Activated naive CD8-positive, alpha-beta T cell treated with anti-CD3 and anti-CD28 coated beads, Interleukin-2, amount 10 ng/mL, durations not matched to agents 7 days and 5 days (primary cell): ENCODE results near the gene FARP2. TPM values are rescaled to one million over a fixed set of nuclear protein-coding genes. Genes with fewer than 3 reads are reported as not detected.
"Not testable (repeated sequence)": the region's sequence is repeated elsewhere in the genome, so short reads cannot be mapped to it uniquely, and the experiment has no call there.

Experiments
- ATAC-seq: fragments of 150-1000 bp; cut with Tn5 transposase; one replicate; pipeline ENCODE4 v1.10.0; 2021; ENCODE audit warnings: low read depth, moderate library complexity
- POLR2A ChIA-PET: fragments of 350-600 bp; sonication (Branson Sonifier 250); formaldehyde crosslinking; loops from one replicate; lab custom pipeline; 2021; ENCODE audit warnings: antibody characterized with exemption; lab: Charles Lee
- DNase-seq: peaks from one replicate; pipeline ENCODE4 v3.0.0; 2021
- H3K27ac Mint-ChIP-seq: one replicate; pipeline ENCODE4 v1.8.0; 2022; ENCODE audit warnings: mild to moderate bottlenecking, mixed read lengths
- H3K27me3 Mint-ChIP-seq: one replicate; pipeline ENCODE4 v1.8.0; 2022; ENCODE audit warnings: mild to moderate bottlenecking, moderate library complexity, mixed read lengths
- H3K36me3 Mint-ChIP-seq: one replicate; pipeline ENCODE4 v1.8.0; 2021; ENCODE audit warnings: mild to moderate bottlenecking, mixed read lengths
- H3K4me1 Mint-ChIP-seq: one replicate; pipeline ENCODE4 v1.8.0; 2021; ENCODE audit warnings: mixed read lengths
- H3K4me3 Mint-ChIP-seq: one replicate; pipeline ENCODE4 v1.8.0; 2022; ENCODE audit warnings: mild to moderate bottlenecking, moderate library complexity, mixed read lengths
- H3K9me3 Mint-ChIP-seq: one replicate; pipeline ENCODE4 v1.8.0; 2021; ENCODE audit warnings: mixed read lengths
- total RNA-seq, 2 experiments: library from RNA; stranded (reverse); gene quantifications; one replicate each; pipeline ENCODE4 v1.2.3, GENCODE V29; 2021

Gene FARP2
- total RNA-seq, 2 experiments from 2014 or later, result 17.7 to 18.3 TPM

DNA sequence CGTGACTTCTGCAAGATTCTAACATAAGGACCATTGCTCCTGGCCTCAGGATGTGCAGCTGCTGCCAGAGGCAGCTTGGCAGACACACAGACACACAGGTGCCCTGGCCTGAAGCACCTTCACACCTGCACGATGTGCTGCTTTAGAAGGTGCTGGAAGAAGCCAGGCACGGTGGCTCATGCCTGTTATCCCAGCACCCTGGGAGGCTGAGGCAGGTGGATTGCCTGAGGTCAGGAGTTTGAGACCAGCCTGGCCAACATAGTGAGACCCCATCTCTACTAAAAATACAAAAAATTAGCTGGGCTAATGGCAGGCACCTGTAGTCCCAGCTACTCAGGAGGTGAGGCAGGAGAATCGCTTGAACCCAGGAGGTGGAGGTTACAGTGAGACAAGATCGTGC, 57.4 kb downstream of the FARP2 start:
- H3K4me1 Mint-ChIP-seq, H3K27me3 Mint-ChIP-seq, H3K36me3 Mint-ChIP-seq, ATAC-seq, H3K27ac Mint-ChIP-seq, H3K4me3 Mint-ChIP-seq, H3K9me3 Mint-ChIP-seq, POLR2A ChIA-PET, DNase-seq: not testable (repeated sequence)

DNA sequence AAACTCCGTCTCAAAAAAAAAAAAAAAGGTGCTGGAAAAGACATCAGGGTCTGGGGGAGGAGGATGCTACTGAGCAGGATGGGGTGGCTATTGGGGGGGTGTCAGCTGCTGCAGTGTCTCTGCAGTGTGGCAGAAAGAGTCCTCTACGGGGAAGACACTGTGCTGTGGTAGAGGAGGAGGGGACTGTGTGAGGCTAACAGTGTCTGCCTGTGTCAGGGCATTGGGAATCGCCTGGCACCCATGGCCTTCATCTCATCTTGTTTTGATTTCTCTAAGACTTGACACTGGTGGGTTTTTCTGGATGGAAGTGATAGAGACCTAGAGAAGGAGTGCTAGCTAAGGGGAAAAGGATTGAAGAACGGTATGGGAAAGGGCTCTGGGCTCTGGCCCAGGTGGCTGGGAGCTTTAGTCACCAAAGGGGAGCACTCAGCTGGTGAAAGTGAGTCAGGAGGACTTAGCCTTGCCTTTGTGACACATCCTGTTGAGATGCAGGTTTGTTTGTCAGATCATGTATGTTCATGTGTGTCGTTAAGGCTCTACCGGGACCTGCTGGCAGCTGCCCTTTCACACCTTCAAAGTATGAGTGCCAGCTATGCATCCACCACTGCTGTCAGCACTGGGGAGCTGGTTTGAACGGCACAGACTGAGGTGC, 58.0 kb downstream of the FARP2 start:
- Mint-ChIP-seq H3K27ac (no peak overlapping the region), H3K4me1 (no peaks in the 10 kb centered on the region), H3K9me3 (no peaks in the 10 kb centered on the region), H3K4me3 (no peak overlapping the region), H3K27me3 (no peaks in the 10 kb centered on the region), H3K36me3 (peaks cover 7% of the 10 kb centered on the region)
- no peak for ATAC-seq
- POLR2A ChIA-PET, result no interaction called here
- DNase-seq, result no peak

DNA sequence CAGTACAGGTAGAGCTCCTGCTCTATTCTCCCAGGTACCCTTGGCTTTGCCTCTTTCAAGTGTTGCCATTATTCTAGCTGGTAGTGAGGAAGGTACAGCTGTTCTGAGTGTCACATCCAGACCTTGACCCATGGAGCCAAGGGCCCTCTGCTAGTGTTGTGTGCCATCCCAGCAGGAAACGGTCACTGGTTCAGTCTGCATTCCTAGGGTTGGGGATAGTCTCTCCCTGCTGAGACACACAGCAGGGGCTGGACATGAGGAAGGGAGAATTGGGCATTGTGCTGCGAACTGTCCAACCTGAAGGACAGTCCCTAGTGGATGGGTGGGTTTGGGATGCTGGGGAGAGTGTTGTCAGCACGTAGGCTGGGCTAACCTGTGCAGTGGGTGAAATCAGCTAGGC, 59.1 kb downstream of the FARP2 start:
- POLR2A ChIA-PET, result interaction anchor here (0.5 kb wide), 1 partner anchor 106 kb away, joined by 3 read pairs; no protein-coding TSS in a partner anchor
- Mint-ChIP-seq H3K27ac (no peak overlapping the region), H3K9me3 (no peaks in the 10 kb centered on the region), H3K4me3 (no peak overlapping the region), H3K4me1 (no peaks in the 10 kb centered on the region), H3K27me3 (no peaks in the 10 kb centered on the region), H3K36me3 (peaks cover 9% of the 10 kb centered on the region)
- DNase-seq (no peak), ATAC-seq (no peak)

DNA sequence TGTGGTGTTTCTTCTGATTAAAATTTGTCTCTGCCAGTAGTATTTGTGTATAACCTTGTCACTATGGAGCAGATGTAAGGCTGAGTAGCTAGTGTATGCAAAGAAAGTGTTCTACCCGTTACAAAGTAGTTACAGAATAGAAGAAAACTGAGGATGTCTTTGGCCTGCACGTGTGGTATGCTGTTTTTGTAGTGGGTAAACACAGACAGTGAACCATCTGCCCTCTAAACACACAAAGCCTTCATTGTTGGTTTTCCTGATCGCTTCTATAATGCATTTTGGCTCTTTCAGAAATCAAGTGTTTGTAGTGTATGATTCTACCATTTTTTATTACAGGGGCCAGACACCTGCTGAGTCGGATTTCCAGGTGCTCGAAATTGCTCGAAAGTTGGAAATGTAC, 61.5 kb downstream of the FARP2 start:
- POLR2A ChIA-PET, result no interaction called here
- DNase-seq (no peak), ATAC-seq (no peak)
- peaks cover 2% of the 10 kb centered on the region for H3K9me3 Mint-ChIP-seq
- H3K36me3 Mint-ChIP-seq, result peaks cover 22% of the 10 kb centered on the region
- H3K4me3 Mint-ChIP-seq, result no peak overlapping the region
- no peaks in the 10 kb centered on the region for H3K4me1 Mint-ChIP-seq
- H3K27me3 Mint-ChIP-seq, result no peaks in the 10 kb centered on the region
- H3K27ac Mint-ChIP-seq, result no peak overlapping the region

DNA sequence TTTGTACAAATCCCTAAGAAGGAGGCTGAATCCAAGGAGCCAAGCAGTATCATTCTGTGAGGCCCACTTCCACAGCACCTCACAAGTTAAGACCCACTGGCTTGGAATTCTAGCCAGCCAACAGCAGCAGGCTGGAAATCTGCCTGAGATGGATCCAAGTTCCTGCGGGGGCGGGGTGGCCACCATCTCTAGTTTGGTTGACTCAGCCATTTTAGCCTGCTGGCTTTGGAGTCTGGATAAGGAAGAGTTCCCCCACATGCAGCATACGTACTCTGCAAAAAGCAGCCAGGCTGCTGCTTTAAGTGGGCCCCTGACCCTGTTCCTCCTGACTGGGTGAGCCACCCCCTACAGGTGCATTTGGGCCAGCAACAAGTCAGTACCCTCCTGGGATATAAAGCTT, 65.2 kb downstream of the FARP2 start:
- Mint-ChIP-seq H3K36me3 (peaks cover 34% of the 10 kb centered on the region), H3K4me3 (no peak overlapping the region), H3K9me3 (peaks cover 20% of the 10 kb centered on the region), H3K4me1 (no peaks in the 10 kb centered on the region), H3K27ac (no peak overlapping the region), H3K27me3 (no peaks in the 10 kb centered on the region)
- DNase-seq (no peak), ATAC-seq (no peak)
- POLR2A ChIA-PET, result no interaction called here

DNA sequence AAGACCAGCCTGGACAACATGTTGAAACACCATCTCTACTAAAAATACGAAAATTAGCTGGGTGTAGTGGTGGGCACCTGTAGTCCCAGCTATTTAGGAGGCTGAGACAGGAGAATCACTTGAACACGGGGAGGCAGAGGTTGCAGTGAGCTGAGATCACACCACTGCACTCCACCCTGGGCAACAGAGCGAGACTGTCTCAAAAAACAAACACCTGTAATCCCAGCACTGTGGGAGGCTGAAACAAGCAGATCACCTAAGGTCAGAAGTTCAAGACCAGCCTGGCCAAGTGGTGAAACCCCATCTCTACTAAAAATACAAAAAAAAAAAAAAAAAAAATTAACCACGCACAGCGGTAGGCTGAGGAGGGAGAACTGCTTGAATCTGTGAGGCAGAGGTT, 65.9 kb downstream of the FARP2 start:
- POLR2A ChIA-PET, H3K27ac Mint-ChIP-seq, H3K4me1 Mint-ChIP-seq, ATAC-seq, DNase-seq, H3K4me3 Mint-ChIP-seq, H3K27me3 Mint-ChIP-seq: not testable (repeated sequence)
- Mint-ChIP-seq H3K9me3 (peaks cover 20% of the 10 kb centered on the region), H3K36me3 (peaks cover 32% of the 10 kb centered on the region)

DNA sequence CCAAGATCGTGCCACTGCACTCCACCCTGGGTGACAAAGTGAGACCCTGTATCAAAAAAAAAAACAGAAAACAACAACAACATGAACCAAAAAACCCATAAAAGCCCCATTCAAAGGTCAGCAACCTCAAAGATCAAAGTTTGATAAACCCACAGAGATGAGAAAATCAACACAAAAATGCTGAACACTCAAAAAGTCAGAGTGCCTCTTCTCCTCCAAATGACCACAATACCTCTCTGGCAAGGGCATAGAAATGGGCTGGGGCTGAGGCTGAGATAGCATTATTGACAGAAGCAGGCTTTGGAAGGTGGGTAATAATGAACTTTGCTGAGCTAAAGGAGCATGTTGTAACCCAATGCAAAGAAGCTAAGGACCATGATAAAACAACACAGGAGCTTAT, 66.3 kb downstream of the FARP2 start:
- Mint-ChIP-seq H3K27me3 (no peaks in the 10 kb centered on the region), H3K36me3 (peaks cover 32% of the 10 kb centered on the region), H3K27ac (no peak overlapping the region), H3K9me3 (peaks cover 20% of the 10 kb centered on the region), H3K4me3 (no peak overlapping the region), H3K4me1 (no peaks in the 10 kb centered on the region)
- POLR2A ChIA-PET, result no interaction called here
- DNase-seq (no peak), ATAC-seq (no peak)

DNA sequence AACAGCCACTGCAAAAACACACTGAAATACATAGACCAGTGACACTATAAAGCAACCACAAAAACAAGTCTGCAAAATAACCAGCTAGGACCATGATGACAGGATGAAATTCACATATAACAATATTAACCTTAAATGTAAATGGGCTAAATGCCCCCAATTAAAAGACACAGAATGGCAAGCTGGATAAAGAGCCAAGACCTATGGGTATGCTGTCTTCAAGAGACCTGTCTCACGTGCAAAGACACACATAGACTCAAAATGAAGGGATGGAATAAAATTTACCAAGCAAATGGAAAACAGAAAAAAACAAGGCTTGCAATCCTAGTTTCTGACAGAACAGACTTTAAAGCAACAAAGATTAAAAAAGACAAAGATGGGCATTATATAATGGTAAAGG, 67.4 kb downstream of the FARP2 start:
- H3K27ac Mint-ChIP-seq, H3K4me3 Mint-ChIP-seq, DNase-seq, ATAC-seq, H3K4me1 Mint-ChIP-seq, POLR2A ChIA-PET, H3K27me3 Mint-ChIP-seq: not testable (repeated sequence)
- H3K36me3 Mint-ChIP-seq, result peaks cover 32% of the 10 kb centered on the region
- H3K9me3 Mint-ChIP-seq, result peaks cover 20% of the 10 kb centered on the region

DNA sequence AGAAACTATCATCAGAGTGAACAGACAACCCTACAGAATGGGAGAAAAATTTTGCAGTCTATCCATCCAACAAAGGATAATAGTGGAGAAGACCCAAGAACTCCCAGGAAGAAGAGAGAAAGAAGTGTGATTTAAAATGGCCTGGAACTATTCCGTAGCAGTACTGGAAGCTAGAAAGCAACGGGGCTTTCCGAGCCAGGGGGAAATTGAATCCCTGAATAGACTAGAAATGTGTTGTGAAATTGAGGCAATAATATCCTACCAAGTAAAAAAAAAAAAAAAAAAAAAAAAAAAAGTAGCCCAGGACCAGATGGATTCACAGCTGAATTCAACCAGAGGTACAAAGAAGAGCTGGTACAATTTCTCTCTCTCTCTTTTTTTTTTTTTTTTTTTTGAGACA, 69.3 kb downstream of the FARP2 start:
- Mint-ChIP-seq H3K27me3 (no peaks in the 10 kb centered on the region), H3K9me3 (peaks cover 20% of the 10 kb centered on the region), H3K4me3 (no peak overlapping the region), H3K36me3 (peaks cover 34% of the 10 kb centered on the region), H3K27ac (no peak overlapping the region), H3K4me1 (no peaks in the 10 kb centered on the region)
- POLR2A ChIA-PET, result no interaction called here
- ATAC-seq, result no peak
- DNase-seq, result no peak

DNA sequence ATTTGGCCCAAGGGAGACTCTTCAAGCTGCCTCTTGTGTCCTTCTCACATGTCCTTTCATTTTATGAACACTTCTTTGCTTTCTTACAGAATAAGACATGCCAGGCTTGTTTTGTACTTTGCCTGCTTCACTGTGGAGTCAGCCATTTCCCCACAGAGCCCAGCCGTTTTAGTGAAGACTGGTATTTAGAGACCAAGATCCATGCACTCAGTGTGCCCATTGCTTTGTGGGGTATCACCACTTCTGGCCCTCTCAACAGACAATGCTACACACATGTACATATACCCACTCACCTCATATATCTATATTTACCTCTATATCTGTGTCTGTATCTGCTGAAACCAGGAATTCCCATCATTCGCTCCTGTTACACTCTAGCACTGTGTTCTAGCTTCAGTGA, 74.1 kb downstream of the FARP2 start:
- Mint-ChIP-seq H3K36me3 (peaks cover 13% of the 10 kb centered on the region), H3K9me3 (no peaks in the 10 kb centered on the region), H3K27me3 (no peaks in the 10 kb centered on the region), H3K4me1 (no peaks in the 10 kb centered on the region), H3K27ac (no peak overlapping the region), H3K4me3 (no peak overlapping the region)
- DNase-seq (no peak), ATAC-seq (no peak)
- POLR2A ChIA-PET, result no interaction called here

DNA sequence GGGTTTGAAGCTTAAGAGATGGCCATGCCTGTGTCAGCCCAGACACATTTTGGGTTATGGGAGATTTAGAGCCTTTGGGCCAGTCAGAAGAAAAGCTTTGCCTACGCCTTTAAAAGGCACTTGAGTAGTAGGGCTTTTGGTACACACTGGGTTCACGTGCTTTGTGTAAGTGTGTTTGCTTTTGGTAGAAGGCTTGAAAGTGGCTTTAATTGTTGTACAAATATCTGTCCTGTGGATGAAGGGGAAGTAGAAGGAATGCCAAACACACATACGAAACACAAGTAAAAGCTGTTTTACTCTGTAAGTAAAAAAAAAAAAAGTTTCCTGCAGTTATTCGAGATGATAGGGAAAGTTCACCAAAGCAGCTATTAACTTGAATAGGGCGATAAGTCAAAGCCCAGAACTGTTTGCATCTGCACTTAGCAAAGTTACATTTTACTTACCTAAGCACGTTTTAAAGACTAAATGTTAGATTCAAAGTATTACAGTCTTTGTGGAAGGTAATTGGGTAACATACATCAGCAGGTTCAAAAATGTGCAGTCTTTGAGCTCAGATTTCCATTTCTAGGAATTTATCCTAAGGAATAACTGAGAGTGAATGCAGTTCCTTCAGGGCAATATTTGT, 76.9 kb downstream of the FARP2 start:
- ATAC-seq (no peak), DNase-seq (no peak)
- no peak overlapping the region for H3K4me3 Mint-ChIP-seq
- no peaks in the 10 kb centered on the region for H3K27me3 Mint-ChIP-seq
- H3K27ac Mint-ChIP-seq, result no peak overlapping the region
- peaks cover 18% of the 10 kb centered on the region for H3K36me3 Mint-ChIP-seq
- POLR2A ChIA-PET, result interaction anchor here (0.7 kb wide), 1 partner anchor 8 kb away, joined by 3 read pairs; no protein-coding TSS in a partner anchor
- no peaks in the 10 kb centered on the region for H3K9me3 Mint-ChIP-seq
- no peaks in the 10 kb centered on the region for H3K4me1 Mint-ChIP-seq

DNA sequence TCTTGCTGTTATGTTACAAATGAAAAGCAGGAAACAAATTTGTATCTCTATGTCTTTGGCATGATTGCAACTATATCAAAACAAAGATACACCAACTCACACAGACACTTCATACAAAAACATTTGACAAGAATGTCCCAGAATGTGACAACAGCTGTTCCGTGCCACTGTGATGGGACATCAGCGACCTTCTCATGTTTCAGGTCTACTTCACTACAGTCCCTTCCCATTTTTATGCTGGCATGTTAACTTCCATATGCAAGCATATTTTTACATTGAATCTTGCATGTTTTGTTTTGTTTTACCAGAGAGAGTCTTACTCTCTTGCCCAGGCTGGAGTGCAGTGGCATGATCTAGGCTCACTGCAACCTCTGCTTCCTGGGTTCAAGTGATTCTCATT, 81.1 kb downstream of the FARP2 start:
- POLR2A ChIA-PET, result no interaction called here
- Mint-ChIP-seq H3K36me3 (peaks cover 12% of the 10 kb centered on the region), H3K4me3 (no peak overlapping the region), H3K27me3 (no peaks in the 10 kb centered on the region), H3K27ac (no peak overlapping the region), H3K4me1 (no peaks in the 10 kb centered on the region), H3K9me3 (no peaks in the 10 kb centered on the region)
- no peak for ATAC-seq
- no peak for DNase-seq

DNA sequence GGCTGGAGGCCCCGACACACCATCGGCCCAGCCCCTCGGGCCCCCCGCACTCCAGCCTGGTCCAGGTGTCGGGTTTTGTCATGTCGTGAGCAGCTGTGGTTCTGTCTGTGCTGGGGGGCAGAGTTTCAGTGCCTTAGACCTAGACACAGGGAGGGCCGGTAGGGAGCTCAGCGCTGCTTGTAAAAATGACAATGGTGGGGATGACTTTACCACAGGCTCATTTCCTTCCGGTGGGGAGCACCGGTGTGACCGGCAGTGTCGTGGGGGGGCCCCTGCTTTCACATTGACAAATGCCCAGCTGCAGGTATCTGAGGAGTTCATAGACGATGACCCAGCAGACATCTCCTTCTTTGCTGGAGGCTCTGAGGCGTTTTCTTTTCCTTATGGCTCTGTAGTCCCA, 85.4 kb downstream of the FARP2 start:
- H3K9me3 Mint-ChIP-seq, result no peaks in the 10 kb centered on the region
- POLR2A ChIA-PET, result interaction anchor here (0.6 kb wide), 1 partner anchor 9 kb away, joined by 3 read pairs; no protein-coding TSS in a partner anchor
- H3K4me3 Mint-ChIP-seq, result no peak overlapping the region
- no peak overlapping the region for H3K27ac Mint-ChIP-seq
- peaks cover 6% of the 10 kb centered on the region for H3K27me3 Mint-ChIP-seq
- ATAC-seq (no peak), DNase-seq (no peak)
- peaks cover 16% of the 10 kb centered on the region for H3K36me3 Mint-ChIP-seq
- peaks cover 20% of the 10 kb centered on the region for H3K4me1 Mint-ChIP-seq

DNA sequence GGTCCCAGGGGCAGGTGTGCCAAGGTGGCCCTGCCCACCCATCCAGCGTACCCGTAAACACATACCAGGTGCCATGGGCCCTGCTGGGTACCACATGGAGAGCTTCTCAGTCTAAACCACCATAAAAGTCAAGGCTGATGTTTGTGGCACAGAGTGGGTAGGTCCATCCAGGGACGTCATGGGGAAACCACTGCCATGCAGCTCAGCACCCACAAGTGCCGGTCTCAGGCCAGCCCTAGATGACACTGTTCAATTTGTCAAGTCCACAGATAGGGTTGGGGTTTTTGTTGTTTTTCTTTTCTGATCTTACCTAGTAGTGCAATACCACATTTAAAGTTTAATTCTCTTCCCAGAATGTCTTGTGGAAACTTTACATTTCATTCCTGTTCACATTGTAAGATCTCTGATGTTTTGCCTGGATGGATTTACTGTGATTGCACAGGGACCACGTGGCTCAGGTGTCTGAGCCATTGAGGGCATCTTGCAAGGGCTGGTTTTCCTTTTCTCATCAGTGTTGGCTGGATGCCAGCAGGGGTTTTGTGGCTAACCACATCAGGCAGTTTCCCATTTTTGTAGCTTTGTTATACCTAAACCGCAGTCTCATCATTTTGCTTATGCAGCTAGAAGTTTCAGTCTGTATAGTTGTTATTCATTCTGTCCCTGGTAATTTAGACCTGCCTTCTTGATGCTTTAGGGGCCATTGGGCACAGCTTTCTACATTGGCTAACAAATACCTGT, 87.6 kb downstream of the FARP2 start:
- H3K4me3 Mint-ChIP-seq, result peak overlapping the region; percentile 35

More for the DNA sequence above, 87.6 kb downstream of the FARP2 start:
- peak; percentile 85 for DNase-seq
- peaks cover 20% of the 10 kb centered on the region for H3K4me1 Mint-ChIP-seq
- H3K27me3 Mint-ChIP-seq, result peaks cover 13% of the 10 kb centered on the region
- peak; percentile 74 for ATAC-seq
- POLR2A ChIA-PET, result no interaction called here
- no peaks in the 10 kb centered on the region for H3K9me3 Mint-ChIP-seq
- peaks cover 10% of the 10 kb centered on the region for H3K36me3 Mint-ChIP-seq
- H3K27ac Mint-ChIP-seq, result peak overlapping the region; percentile 60
